Measurements from ENCODE around the gene FAM222B. TPM values are rescaled to one million over a fixed set of nuclear protein-coding genes. Genes with fewer than 3 reads are reported as not detected.

Gene FAM222B
- total RNA-seq, 4 donors from 2014 or later = 12.1 to 20.7 (median 17.8) TPM

DNA sequence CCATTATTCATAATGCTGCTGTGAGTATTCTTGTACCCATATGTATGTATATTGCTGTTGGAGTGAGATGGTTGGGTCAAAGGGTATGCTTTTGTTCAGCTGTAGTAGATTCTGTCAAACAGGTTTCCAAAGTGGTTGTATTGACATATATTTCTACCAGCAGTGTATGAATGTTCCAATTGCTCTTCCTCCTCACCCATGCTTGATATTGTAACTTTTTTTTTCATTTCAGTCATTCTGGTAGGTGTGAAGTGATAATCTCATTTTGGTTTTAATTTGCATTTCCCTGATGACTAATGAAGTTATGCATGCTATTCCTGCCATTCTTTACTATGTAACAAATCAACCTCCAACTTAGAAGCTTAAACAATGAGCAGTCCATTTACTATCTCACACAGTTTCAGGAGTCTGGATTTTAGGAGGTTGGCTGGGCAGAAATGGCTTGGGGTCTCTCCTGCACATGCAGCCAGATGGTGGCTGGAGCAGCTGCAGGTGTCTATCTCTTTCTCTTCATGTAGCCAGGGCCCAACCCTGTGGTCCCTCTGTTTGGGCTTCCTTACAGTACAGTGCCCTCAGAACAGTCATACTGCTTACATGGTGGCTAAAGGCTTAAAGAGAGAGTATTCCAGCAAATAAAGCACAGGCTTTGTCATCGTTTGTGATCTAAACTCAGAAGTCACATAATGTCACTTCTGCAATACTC is 33.4 kb upstream of the FAM222B start:
- no peak overlapping the region for H3K4me3 ChIP-seq
- no peak for TF ChIP-seq POLR2A (IDR thresholded peaks at IDR 0.05)
- no peak for TF ChIP-seq EP300 (IDR thresholded peaks at IDR 0.05)
- TF ChIP-seq, protein P1, sequence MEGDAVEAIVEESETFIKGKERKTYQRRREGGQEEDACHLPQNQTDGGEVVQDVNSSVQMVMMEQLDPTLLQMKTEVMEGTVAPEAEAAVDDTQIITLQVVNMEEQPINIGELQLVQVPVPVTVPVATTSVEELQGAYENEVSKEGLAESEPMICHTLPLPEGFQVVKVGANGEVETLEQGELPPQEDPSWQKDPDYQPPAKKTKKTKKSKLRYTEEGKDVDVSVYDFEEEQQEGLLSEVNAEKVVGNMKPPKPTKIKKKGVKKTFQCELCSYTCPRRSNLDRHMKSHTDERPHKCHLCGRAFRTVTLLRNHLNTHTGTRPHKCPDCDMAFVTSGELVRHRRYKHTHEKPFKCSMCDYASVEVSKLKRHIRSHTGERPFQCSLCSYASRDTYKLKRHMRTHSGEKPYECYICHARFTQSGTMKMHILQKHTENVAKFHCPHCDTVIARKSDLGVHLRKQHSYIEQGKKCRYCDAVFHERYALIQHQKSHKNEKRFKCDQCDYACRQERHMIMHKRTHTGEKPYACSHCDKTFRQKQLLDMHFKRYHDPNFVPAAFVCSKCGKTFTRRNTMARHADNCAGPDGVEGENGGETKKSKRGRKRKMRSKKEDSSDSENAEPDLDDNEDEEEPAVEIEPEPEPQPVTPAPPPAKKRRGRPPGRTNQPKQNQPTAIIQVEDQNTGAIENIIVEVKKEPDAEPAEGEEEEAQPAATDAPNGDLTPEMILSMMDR (IDR thresholded peaks at IDR 0.05) = no peak
- TF ChIP-seq POLR2AphosphoS5 (IDR thresholded peaks at IDR 0.05) = no peak
- H3K4me1 ChIP-seq = no peaks in the 10 kb centered on the region
- H3K36me3 ChIP-seq = peaks cover 26% of the 10 kb centered on the region
- H3K9me3 ChIP-seq = no peaks in the 10 kb centered on the region
- no peak for DNase-seq (ENCODE audit: low spot score in 2 of 2)
- no peaks in the 10 kb centered on the region for H3K27me3 ChIP-seq
- H3K27ac ChIP-seq = no peak overlapping the region
- WGBS = 45% methylated on average over 1 of the region's 1 CpG

DNA sequence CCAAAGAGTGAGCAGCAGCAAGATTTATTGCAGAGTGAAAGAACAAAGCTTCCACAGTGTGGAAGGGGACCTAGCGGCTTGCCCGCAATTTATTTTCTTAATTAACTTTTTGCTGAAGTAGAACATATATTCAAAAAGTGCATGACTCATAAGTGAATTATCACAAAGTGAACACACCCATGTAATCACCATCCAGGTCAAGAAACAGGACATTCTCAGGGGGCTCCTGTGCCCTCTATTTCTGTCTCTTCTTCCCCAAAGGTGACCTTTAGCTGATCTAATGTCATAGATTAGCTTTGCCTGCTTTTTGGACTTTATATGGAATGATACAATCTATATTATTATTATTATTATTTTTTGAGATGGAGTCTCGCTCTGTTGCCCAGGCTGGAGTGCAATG is 32.2 kb upstream of the FAM222B start:
- DNase-seq (ENCODE audit: low spot score in 2 of 2) = no peak
- Histone ChIP-seq H3K4me3 (no peak overlapping the region), H3K4me1 (no peaks in the 10 kb centered on the region), H3K27ac (no peak overlapping the region), H3K36me3 (peaks cover 13% of the 10 kb centered on the region), H3K27me3 (no peaks in the 10 kb centered on the region), H3K9me3 (no peaks in the 10 kb centered on the region)
- WGBS = 64% methylated on average over 3 of the region's 3 CpGs
- TF ChIP-seq, protein P1 (IDR thresholded peaks at IDR 0.05) = no peak

DNA sequence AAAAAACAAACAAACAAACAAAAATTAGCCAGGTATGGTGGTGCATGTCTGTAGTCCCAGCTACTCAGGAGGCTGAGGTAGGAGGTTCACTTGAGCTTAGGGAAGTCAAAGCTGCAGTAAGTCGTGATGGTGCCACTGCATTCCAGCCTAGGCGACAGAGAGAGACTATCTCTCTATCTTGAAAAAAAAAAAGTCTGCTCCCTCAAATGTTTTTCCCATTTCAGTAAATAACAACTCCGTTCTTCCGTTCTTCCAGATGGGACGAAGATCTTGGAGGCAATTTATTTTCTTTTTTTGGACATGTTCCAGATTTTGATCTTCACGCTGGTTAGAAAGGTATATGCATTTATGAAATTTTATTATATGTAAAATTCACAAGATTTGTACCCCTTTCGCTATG is 31.2 kb upstream of the FAM222B start:
- WGBS = 86% methylated on average over 7 of the region's 7 CpGs
- no peak for TF ChIP-seq POLR2A (IDR thresholded peaks at IDR 0.05)
- Histone ChIP-seq H3K4me1 (no peaks in the 10 kb centered on the region), H3K9me3 (no peaks in the 10 kb centered on the region), H3K27me3 (no peaks in the 10 kb centered on the region), H3K4me3 (no peak overlapping the region), H3K27ac (no peak overlapping the region), H3K36me3 (peaks cover 4% of the 10 kb centered on the region)
- no peak for DNase-seq (ENCODE audit: low spot score in 2 of 2)

DNA sequence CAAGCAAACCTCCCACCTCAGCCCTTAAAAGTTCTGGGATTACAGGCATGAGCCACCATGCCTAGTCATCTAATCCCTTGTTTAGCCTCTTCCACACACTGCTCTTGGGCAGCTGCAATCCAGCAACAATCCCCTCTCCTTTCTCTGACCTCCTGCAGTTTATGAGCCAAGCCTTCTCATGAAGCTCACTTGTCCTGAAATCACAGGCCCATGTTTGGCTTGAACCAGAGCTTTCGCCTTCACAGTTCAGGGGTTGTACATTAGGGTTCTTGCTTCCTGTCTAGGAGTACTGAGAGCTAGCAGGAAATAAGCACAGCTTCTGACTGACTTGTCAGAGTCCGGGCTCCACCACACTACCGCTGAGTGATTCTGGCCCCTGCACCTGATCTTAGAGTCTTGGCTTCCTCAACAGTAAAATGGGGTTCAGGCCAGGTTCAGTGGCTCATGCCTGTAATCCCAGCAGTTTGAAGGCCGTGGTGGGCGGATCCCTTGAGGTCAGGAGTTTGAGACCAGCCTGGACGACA is 28.5 kb upstream of the FAM222B start:
- 97% methylated on average over 5 of the region's 6 CpGs for WGBS
- Histone ChIP-seq H3K4me1 (no peaks in the 10 kb centered on the region), H3K27me3 (no peaks in the 10 kb centered on the region), H3K27ac (no peak overlapping the region), H3K4me3 (no peak overlapping the region), H3K36me3 (no peaks in the 10 kb centered on the region), H3K9me3 (no peaks in the 10 kb centered on the region)
- TF ChIP-seq POLR2AphosphoS5 (IDR thresholded peaks at IDR 0.05) (no peak), POLR2A (IDR thresholded peaks at IDR 0.05) (no peak), EP300 (IDR thresholded peaks at IDR 0.05) (no peak)
- TF ChIP-seq, protein P1 (IDR thresholded peaks at IDR 0.05) = no peak
- DNase-seq (ENCODE audit: low spot score in 2 of 2) = no peak

DNA sequence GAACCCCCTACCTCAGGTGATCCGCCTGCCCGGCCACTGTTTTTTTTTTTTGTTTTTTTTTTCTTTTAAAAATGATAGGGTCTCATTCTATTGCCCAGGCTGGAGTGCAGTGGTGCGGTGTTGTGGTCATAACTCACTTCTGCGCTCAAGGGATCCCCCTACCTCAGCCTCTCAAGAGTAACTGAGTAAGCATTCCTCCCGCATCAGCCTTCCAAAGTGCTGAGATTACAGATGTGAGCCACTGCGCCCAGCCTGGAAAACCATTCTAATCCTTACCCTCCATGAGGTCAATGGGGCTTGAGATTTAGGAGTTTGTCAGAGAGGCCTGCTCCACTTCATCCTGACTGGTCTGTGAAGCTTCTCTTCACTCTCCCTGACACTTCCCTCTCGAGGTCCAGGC is 24.7 kb upstream of the FAM222B start:
- Histone ChIP-seq H3K27me3 (no peaks in the 10 kb centered on the region), H3K4me3 (no peak overlapping the region), H3K4me1 (no peaks in the 10 kb centered on the region), H3K27ac (no peak overlapping the region), H3K36me3 (no peaks in the 10 kb centered on the region), H3K9me3 (no peaks in the 10 kb centered on the region)
- no peak for TF ChIP-seq POLR2AphosphoS5 (IDR thresholded peaks at IDR 0.05)
- no peak for TF ChIP-seq POLR2A (IDR thresholded peaks at IDR 0.05)
- no peak for TF ChIP-seq EP300 (IDR thresholded peaks at IDR 0.05)
- TF ChIP-seq, protein P1 (IDR thresholded peaks at IDR 0.05) = no peak
- DNase-seq (ENCODE audit: low spot score in 2 of 2) = no peak
- WGBS = 86% methylated on average over 7 of the region's 7 CpGs

Measured in suprapubic skin (tissue), 4 donors.